ENCODE data around the gene FARP2.
"Not testable (repeated sequence)": the region's sequence is repeated elsewhere in the genome, so short reads cannot be mapped to it uniquely, and the experiment has no call there.

FARP2 gene

DNA sequence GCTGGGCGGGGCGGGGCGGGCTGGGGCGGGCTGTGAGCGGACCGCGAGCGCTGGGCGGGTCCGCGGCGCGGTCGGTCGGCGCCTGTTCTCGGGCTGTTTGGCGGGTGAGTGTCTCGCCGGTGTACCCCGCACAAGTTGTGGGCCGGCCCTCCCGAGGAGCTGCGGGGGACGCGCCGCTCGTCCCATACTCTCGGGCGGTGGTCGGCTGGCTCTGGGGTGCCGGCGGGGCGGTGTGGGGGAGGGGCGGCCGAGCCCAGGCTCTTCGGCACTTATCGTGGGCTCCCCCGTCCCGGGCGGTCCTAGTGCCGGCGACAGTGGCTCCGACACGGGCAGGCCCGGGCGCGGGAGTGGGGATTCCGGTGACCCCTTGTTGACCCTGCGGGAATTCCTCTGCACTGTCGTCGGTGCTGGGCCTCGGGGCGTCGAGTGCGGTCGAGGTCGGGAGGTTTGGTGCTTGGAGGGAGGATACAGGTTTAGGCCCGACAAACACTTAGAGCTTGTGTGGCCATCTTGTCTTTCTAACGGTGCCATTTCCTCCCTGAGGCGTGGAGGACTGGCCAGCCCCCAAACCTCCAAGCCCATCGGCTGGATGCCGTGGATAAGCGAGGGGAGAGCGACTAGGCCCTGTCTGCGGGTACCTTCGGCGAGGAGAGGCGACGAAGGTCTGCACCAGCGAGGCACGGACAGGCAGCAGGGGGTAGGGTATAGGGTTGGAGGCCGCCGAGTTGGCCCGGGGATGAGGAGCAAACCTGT is 40.0 kb upstream of the FARP2 start, which contains the start of gene SEPTIN2:
TSS of gene SEPTIN2 (plus strand) at position 47 of the 753 bp plus-strand sequence. CDS start 8,308 bp downstream, outside the sequence.
- ATAC-seq: peak; percentile 78
- TF ChIP-seq ESRRG (CRISPR knock-in tag; IDR thresholded peaks at IDR 0.05) (no peak), ZNF8 (CRISPR knock-in tag; IDR thresholded peaks at IDR 0.05) (no peak), BACH2 (CRISPR knock-in tag; IDR thresholded peaks at IDR 0.05; ENCODE audit: borderline replicate concordance) (no peak), GLIS3 (CRISPR knock-in tag; IDR thresholded peaks at IDR 0.05) (no peak), OSR1 (CRISPR knock-in tag; IDR thresholded peaks at IDR 0.05) (no peak), CREB5 (CRISPR knock-in tag; IDR thresholded peaks at IDR 0.05; ENCODE audit: low read depth) (no peak), PPARA (CRISPR knock-in tag; IDR thresholded peaks at IDR 0.05; ENCODE audit: borderline replicate concordance) (no peak)

DNA sequence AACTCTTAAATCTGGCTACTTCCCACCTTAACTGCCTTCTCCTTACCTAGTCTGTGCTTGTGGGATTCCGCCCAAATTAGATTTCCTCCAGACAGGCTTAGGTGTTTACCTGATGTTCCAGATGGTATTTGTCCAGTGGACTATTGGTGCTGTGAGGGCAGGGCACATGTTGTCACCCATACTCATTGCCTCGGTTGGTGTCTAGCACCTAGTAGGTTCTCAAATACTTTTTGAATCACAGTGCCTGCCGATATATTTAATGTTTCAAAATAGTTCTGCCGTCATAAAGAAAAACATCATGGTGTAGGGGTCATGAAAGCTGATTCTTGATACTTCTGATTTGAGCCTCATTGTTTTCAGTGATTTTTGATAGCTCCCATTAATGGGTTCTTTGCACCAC is 39.3 kb upstream of the FARP2 start:
- ATAC-seq: no peak
- TF ChIP-seq RARB (CRISPR knock-in tag; IDR thresholded peaks at IDR 0.05) (no peak), GLIS3 (CRISPR knock-in tag; IDR thresholded peaks at IDR 0.05) (no peak), ZFP3 (CRISPR knock-in tag; IDR thresholded peaks at IDR 0.05) (no peak), ZNF70 (CRISPR knock-in tag; IDR thresholded peaks at IDR 0.05) (no peak), CSRNP3 (CRISPR knock-in tag; IDR thresholded peaks at IDR 0.05) (no peak), CSDC2 (CRISPR knock-in tag; IDR thresholded peaks at IDR 0.05) (no peak), ISL1 (CRISPR knock-in tag; IDR thresholded peaks at IDR 0.05) (no peak), OSR1 (CRISPR knock-in tag; IDR thresholded peaks at IDR 0.05) (no peak), ZC3H10 (CRISPR knock-in tag; IDR thresholded peaks at IDR 0.05) (no peak), CREB5 (CRISPR knock-in tag; IDR thresholded peaks at IDR 0.05; ENCODE audit: low read depth) (no peak), PPARA (CRISPR knock-in tag; IDR thresholded peaks at IDR 0.05; ENCODE audit: borderline replicate concordance) (no peak), ARNTL (CRISPR knock-in tag; IDR thresholded peaks at IDR 0.05; ENCODE audit: borderline replicate concordance, low read depth) (no peak), POU6F1 (CRISPR knock-in tag; IDR thresholded peaks at IDR 0.05; ENCODE audit: borderline replicate concordance, low read depth) (no peak), SNAI2 (CRISPR knock-in tag; IDR thresholded peaks at IDR 0.05) (no peak), ZFP30 (CRISPR knock-in tag; IDR thresholded peaks at IDR 0.05) (no peak), ZNF8 (CRISPR knock-in tag; IDR thresholded peaks at IDR 0.05) (no peak), BACH2 (CRISPR knock-in tag; IDR thresholded peaks at IDR 0.05; ENCODE audit: borderline replicate concordance) (no peak), ESRRG (CRISPR knock-in tag; IDR thresholded peaks at IDR 0.05) (no peak), ZNF565 (CRISPR knock-in tag; conservative IDR thresholded peaks at IDR 0.05; ENCODE audit: low read depth) (no peak)
- TF ChIP-seq, protein P1, sequence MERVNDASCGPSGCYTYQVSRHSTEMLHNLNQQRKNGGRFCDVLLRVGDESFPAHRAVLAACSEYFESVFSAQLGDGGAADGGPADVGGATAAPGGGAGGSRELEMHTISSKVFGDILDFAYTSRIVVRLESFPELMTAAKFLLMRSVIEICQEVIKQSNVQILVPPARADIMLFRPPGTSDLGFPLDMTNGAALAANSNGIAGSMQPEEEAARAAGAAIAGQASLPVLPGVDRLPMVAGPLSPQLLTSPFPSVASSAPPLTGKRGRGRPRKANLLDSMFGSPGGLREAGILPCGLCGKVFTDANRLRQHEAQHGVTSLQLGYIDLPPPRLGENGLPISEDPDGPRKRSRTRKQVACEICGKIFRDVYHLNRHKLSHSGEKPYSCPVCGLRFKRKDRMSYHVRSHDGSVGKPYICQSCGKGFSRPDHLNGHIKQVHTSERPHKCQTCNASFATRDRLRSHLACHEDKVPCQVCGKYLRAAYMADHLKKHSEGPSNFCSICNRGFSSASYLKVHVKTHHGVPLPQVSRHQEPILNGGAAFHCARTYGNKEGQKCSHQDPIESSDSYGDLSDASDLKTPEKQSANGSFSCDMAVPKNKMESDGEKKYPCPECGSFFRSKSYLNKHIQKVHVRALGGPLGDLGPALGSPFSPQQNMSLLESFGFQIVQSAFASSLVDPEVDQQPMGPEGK (CRISPR knock-in tag; IDR thresholded peaks at IDR 0.05; ENCODE audit: borderline replicate concordance): no peak

GRCh38 chr2:241317391-241317790 is 38.7 kb upstream of the FARP2 start:
- TF ChIP-seq CSRNP3 (CRISPR knock-in tag; IDR thresholded peaks at IDR 0.05): no peak
- TF ChIP-seq ZNF565 (CRISPR knock-in tag; conservative IDR thresholded peaks at IDR 0.05; ENCODE audit: low read depth): no peak
- no peak for TF ChIP-seq TOX (CRISPR knock-in tag; IDR thresholded peaks at IDR 0.05; ENCODE audit: borderline replicate concordance)
- no peak for TF ChIP-seq ARNTL (CRISPR knock-in tag; IDR thresholded peaks at IDR 0.05; ENCODE audit: borderline replicate concordance, low read depth)
- no peak for ATAC-seq

DNA sequence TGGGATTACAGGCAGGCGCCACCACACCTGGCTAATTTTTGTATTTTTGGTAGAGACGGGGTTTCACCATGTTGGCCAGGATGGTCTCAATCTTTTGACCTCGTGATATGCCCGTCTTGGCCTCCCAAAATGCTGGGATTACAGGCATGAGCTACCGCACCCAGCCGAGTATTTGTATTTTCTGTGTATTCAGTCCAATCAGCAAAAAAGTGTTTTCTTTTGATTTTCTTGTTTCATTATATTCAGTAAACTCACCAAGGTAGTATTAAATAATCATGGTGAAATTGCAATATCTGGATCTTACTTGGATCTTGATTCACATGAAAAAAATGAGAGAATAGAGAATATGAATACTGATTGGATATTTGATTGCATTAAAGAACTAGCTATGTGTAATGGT is 37.3 kb upstream of the FARP2 start:
- ATAC-seq: not testable (repeated sequence)
